LNCAP (cell line): ENCODE results near the gene SLAMF1.

Experiments
- TF ChIP-seq, protein P1 (sequence below): fragments of 450-650 bp; IDR thresholded peaks from 2 replicates; pipeline ENCODE4 v1.5.1; 2017; ENCODE audit warnings: mild to moderate bottlenecking

Gene SLAMF1

GRCh38 chr1:160607011-160607671 lies 39.7 kb downstream of the SLAMF1 start:
- TF ChIP-seq, protein P1, sequence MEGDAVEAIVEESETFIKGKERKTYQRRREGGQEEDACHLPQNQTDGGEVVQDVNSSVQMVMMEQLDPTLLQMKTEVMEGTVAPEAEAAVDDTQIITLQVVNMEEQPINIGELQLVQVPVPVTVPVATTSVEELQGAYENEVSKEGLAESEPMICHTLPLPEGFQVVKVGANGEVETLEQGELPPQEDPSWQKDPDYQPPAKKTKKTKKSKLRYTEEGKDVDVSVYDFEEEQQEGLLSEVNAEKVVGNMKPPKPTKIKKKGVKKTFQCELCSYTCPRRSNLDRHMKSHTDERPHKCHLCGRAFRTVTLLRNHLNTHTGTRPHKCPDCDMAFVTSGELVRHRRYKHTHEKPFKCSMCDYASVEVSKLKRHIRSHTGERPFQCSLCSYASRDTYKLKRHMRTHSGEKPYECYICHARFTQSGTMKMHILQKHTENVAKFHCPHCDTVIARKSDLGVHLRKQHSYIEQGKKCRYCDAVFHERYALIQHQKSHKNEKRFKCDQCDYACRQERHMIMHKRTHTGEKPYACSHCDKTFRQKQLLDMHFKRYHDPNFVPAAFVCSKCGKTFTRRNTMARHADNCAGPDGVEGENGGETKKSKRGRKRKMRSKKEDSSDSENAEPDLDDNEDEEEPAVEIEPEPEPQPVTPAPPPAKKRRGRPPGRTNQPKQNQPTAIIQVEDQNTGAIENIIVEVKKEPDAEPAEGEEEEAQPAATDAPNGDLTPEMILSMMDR = peak; percentile 84

DNA sequence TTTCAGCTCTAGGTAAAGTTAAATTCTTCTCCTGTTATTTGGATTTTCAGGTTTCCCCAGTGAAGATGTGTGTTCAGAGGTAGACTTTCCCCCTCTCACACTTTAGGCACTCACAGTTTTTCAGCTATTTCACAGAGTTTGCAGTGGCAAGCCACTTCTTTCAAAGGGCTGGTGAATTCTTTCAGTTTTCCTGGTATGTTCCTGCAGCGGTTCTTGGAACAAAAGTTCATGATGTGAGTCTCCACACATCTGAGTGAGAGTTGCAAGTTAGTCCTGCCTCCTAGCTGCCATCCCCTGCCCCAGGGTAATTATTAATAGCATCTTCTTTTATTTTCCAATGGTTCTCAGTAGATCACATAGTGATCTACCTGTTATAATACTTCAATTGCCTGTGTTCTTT lies 40.2 kb downstream of the SLAMF1 start:
- TF ChIP-seq, protein P1 = no peak

DNA sequence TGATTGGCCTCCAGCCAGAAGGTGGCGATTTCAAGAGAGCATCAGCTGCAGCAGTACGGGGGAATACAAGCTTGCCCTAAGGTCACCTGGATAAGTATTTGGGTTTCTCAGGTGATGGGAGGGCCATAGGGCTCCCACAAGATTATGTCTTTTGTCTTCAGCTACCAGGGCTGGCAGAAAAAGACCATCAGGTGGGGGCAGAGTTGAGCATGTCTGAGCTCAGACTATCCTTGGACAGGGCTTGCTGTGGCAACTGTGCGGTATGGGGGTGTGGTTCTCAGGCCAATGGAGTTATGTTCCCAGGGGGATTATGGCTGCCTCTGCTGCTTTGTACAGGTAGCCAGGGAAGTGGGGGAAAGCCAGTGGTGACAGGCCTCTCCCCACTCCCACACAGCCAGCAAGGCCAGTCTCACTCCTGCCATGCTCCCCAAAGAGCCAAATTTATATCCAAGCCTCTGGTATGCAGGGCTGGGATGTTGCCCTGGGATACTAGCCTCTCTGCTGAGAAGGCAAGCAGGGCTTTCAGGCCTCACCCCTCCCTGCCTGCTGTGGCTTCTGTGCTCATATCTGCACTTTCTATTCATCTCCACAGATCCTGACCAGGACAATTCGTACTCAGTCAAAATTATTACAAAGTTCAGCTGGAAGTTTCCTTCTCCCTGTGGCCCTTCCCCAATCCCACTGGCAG lies 40.9 kb downstream of the SLAMF1 start:
- TF ChIP-seq, protein P1 = no peak

DNA sequence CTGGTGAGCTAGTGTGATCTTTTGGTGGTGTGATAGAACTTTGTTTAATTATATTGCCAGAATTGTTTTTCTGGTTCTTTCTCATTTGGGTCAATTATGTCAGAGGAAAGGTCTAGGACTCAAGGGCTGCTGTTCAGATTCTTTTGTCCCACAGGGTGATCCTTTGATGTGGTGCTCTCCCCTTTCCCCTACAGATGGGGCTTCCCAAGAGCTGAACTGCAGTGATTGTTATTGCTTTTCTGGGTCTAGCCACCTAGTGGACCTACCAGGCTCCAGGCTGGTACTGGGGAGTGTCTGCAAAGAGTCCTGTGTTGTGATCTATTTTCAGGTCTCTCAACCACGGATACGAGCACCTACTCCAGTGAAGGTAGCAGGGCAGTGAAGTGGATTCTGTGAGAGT lies 41.6 kb downstream of the SLAMF1 start:
- TF ChIP-seq, protein P1 = no peak

GRCh38 chr1:160597705-160598104 lies 49.1 kb downstream of the SLAMF1 start:
- TF ChIP-seq, protein P1 = no peak

DNA sequence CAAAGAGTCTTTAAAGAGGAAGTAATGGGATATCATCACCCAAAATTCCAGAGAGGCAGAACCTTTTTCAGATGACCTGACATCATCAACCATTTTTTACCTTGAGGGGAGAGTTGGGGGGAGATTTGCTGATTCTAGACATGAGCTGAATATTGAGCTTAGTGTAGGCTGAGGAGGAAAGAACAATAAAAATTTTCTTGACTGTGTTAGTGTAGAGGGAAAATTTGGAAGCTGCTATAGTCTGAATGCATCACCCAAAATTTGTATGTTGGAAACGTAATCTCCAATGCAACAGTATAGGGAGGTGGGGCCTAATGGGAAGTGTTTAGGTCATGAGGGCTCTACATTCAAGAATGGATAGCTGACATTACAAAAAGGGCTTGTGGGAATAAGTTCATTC lies 49.8 kb downstream of the SLAMF1 start:
- TF ChIP-seq, protein P1 = no peak

GRCh38 chr1:160590488-160590887 lies 56.4 kb downstream of the SLAMF1 start:
- TF ChIP-seq, protein P1 = no peak
